Neural cell (in vitro differentiated cells): ENCODE data around the gene KRT14. TPM values are rescaled to one million over a fixed set of nuclear protein-coding genes. Genes with fewer than 3 reads are reported as not detected.
"Not testable (repeated sequence)": the region's sequence is repeated elsewhere in the genome, so short reads cannot be mapped to it uniquely, and the experiment has no call there.

Experiments used
- H2AFZ ChIP-seq: fragments of 200-600, 300-800 bp; sonication (generic), shearing (Covaris generic); 2 replicates; pipeline ENCODE4 v1.6.0; 2014; ENCODE audit warnings: low read depth, mild to moderate bottlenecking, antibody characterized with exemption, low read length, moderate library complexity
- H3F3A ChIP-seq: fragments of 200-600 bp; shearing (Covaris generic); 2 replicates; pipeline ENCODE4 v1.6.1; 2016; ENCODE audit warnings: mild to moderate bottlenecking, moderate library complexity, mixed read lengths, antibody characterized with exemption, low read length; ENCODE audit not compliant: insufficient read depth, poor library complexity, severe bottlenecking
- H3K27ac ChIP-seq: fragments of 200-600, 300-800 bp; sonication (generic), shearing (Covaris generic); 2 replicates; pipeline ENCODE4 v1.5.1; 2014; ENCODE audit warnings: mild to moderate bottlenecking, low read length, moderate library complexity
- H3K27me3 ChIP-seq: fragments of 300-800, 200-600 bp; sonication (generic), shearing (Covaris generic); 2 replicates; pipeline ENCODE4 v1.6.0; 2014; ENCODE audit warnings: mild to moderate bottlenecking, low read depth, low read length, moderate library complexity; ENCODE audit not compliant: insufficient read depth
- H3K36me3 ChIP-seq: fragments of 300-800, 200-600 bp; sonication (generic), shearing (Covaris generic); 2 replicates; pipeline ENCODE4 v1.5.1; 2014; ENCODE audit warnings: mild to moderate bottlenecking, antibody characterized with exemption, low read length, moderate library complexity; ENCODE audit not compliant: insufficient read depth
- H3K4me2 ChIP-seq: fragments of 300-800, 200-600 bp; sonication (generic), shearing (Covaris generic); 2 replicates; pipeline ENCODE4 v1.6.0; 2014; ENCODE audit warnings: mild to moderate bottlenecking, low read length
- H3K4me3 ChIP-seq: fragments of 300-800, 200-600 bp; sonication (generic), shearing (Covaris generic); 2 replicates; pipeline ENCODE4 v1.5.1; 2014; ENCODE audit warnings: mild to moderate bottlenecking, low read length, moderate library complexity
- H3K79me2 ChIP-seq: fragments of 200-600 bp; shearing (Covaris generic); replicated peaks from 2 replicates; pipeline ENCODE4 v1.6.0; 2014; ENCODE audit warnings: mild to moderate bottlenecking, low read length, moderate library complexity; ENCODE audit not compliant: insufficient read depth
- H3K9ac ChIP-seq: fragments of 300-800, 200-600 bp; sonication (generic), shearing (Covaris generic); 2 replicates; pipeline ENCODE4 v1.6.1; 2016; ENCODE audit warnings: mild to moderate bottlenecking, low read length, mixed read lengths
- H3K9me2 ChIP-seq: fragments of 200-600 bp; shearing (Covaris generic); 2 replicates; pipeline ENCODE4 v1.6.1; 2016; ENCODE audit warnings: mild to moderate bottlenecking, low read length, mixed read lengths; ENCODE audit not compliant: insufficient read depth
- H3K9me3 ChIP-seq: fragments of 200-600, 300-800 bp; sonication (generic), shearing (Covaris generic); 2 replicates; pipeline ENCODE4 v1.6.1; 2016; ENCODE audit warnings: mild to moderate bottlenecking, mixed run types, low read length, moderate library complexity, mixed read lengths
- H4K20me1 ChIP-seq: fragments of 200-600 bp; shearing (Covaris generic); 2 replicates; pipeline ENCODE4 v1.6.1; 2016; ENCODE audit warnings: mild to moderate bottlenecking, mixed run types; ENCODE audit not compliant: insufficient read depth
- EP300 ChIP-seq: fragments of 450-650 bp; conservative IDR thresholded peaks from 2 replicates; pipeline ENCODE4 v1.6.1; 2014; ENCODE audit warnings: antibody characterized with exemption, mild to moderate bottlenecking, moderate library complexity; ENCODE audit not compliant: poor library complexity, severe bottlenecking
- EZH2 ChIP-seq: fragments of 200-600, 300-800 bp; shearing (Covaris generic), sonication (generic); IDR thresholded peaks from 2 replicates; pipeline ENCODE4 v1.6.1; 2014; ENCODE audit warnings: antibody characterized with exemption, low read length, borderline replicate concordance, mild to moderate bottlenecking; ENCODE audit not compliant: insufficient read depth, poor library complexity, severe bottlenecking
- MXI1 ChIP-seq: fragments of 450-650 bp; conservative IDR thresholded peaks from 2 replicates; pipeline ENCODE4 v1.6.1; 2014; ENCODE audit warnings: antibody characterized with exemption, mild to moderate bottlenecking; ENCODE audit not compliant: poor library complexity, severe bottlenecking
- POLR2AphosphoS5 ChIP-seq: IDR thresholded peaks from 2 replicates; pipeline ENCODE4 v1.6.1; 2012
- RAD21 ChIP-seq: fragments of 450-650 bp; conservative IDR thresholded peaks from 2 replicates; pipeline ENCODE4 v1.6.1; 2014; ENCODE audit warnings: antibody characterized with exemption, mild to moderate bottlenecking, moderate library complexity
- REST ChIP-seq: IDR thresholded peaks from 2 replicates; pipeline ENCODE4 v1.6.1; 2012; ENCODE audit warnings: borderline replicate concordance
- SMC3 ChIP-seq: fragments of 450-650 bp; conservative IDR thresholded peaks from 2 replicates; pipeline ENCODE4 v1.6.1; 2014; ENCODE audit warnings: antibody characterized with exemption, mild to moderate bottlenecking, moderate library complexity; ENCODE audit not compliant: poor library complexity
- TAF1 ChIP-seq: IDR thresholded peaks from 2 replicates; pipeline ENCODE4 v1.6.1; 2012; ENCODE audit warnings: low read depth
- polyA plus RNA-seq: library from polyadenylated mRNA; depleted of rRNA; stranded (reverse); fragments of >200 nt; gene quantifications from 2 replicates; pipeline ENCODE4 v1.2.3, GENCODE V29; 2014
- TF ChIP-seq, protein P1 (sequence below): fragments of 450-650 bp; IDR thresholded peaks from 2 replicates; pipeline ENCODE4 v1.5.1; 2014; ENCODE audit warnings: antibody characterized with exemption, mild to moderate bottlenecking, moderate library complexity; ENCODE audit not compliant: poor library complexity, severe bottlenecking

The KRT14 gene
- polyA plus RNA-seq, 1 donor from 2014 or later: not detected

DNA sequence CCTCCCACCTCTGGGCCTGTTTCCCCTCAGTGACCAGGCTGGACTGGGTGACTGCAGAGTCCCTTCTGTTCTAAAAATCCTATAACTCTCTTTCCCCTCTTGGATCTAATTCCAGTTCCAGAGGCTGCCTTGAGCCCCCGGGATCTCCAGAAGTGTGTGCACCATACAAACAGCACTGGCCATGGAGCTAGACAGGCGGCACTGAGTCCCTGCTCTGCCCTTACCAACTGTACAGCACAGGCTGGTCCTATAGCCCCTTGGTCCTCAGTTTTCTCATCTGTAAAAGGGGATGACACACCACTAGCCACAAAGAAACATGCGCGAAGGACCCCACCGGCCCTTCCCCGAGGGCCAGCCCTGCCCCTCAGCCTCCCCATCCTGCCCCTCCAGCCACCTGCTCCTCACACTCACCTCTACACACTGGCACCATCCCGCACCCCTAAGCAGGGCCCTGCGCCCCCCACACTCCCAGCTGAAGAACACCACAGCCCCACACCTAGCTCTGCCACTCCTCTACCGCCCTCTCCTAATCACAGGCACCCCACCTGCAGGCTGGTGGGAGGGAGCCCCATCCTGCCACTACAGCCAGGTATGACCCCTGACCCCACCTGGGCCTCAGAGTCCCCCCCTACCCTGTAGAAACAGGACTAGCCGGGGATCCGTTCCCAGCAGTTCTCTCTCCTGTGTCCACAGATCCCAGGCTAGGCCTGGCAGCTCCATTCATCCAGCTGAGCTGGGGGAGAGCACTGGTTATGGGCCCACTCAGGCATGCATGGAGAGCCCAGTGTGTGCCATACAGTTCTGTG is 26.8 kb upstream of the KRT14 start:
- no peaks in the 10 kb centered on the region for H3K36me3 ChIP-seq
- H3K27me3 ChIP-seq: no peaks in the 10 kb centered on the region
- H3K9me3 ChIP-seq: no peaks in the 10 kb centered on the region
- no peak overlapping the region for H3K27ac ChIP-seq
- no peak overlapping the region for H3K9ac ChIP-seq
- no peaks in the 10 kb centered on the region for H3F3A ChIP-seq
- no peaks in the 10 kb centered on the region for H3K79me2 ChIP-seq
- TF ChIP-seq EP300 (no peak), REST (no peak), EZH2 (no peak), MXI1 (no peak), RAD21 (no peak), POLR2AphosphoS5 (no peak), SMC3 (no peak), TAF1 (no peak)
- TF ChIP-seq, protein P1, sequence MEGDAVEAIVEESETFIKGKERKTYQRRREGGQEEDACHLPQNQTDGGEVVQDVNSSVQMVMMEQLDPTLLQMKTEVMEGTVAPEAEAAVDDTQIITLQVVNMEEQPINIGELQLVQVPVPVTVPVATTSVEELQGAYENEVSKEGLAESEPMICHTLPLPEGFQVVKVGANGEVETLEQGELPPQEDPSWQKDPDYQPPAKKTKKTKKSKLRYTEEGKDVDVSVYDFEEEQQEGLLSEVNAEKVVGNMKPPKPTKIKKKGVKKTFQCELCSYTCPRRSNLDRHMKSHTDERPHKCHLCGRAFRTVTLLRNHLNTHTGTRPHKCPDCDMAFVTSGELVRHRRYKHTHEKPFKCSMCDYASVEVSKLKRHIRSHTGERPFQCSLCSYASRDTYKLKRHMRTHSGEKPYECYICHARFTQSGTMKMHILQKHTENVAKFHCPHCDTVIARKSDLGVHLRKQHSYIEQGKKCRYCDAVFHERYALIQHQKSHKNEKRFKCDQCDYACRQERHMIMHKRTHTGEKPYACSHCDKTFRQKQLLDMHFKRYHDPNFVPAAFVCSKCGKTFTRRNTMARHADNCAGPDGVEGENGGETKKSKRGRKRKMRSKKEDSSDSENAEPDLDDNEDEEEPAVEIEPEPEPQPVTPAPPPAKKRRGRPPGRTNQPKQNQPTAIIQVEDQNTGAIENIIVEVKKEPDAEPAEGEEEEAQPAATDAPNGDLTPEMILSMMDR: no peak
- no peaks in the 10 kb centered on the region for H4K20me1 ChIP-seq
- no peak overlapping the region for H3K4me3 ChIP-seq
- H3K9me2 ChIP-seq: no peaks in the 10 kb centered on the region
- no peak overlapping the region for H3K4me2 ChIP-seq
- no peak overlapping the region for H2AFZ ChIP-seq

- H4K20me1 ChIP-seq, H3K9me3 ChIP-seq, H3K36me3 ChIP-seq, H3K9ac ChIP-seq, H3K79me2 ChIP-seq, H3K27me3 ChIP-seq, H2AFZ ChIP-seq, H3F3A ChIP-seq, H3K4me2 ChIP-seq, H3K4me3 ChIP-seq, H3K27ac ChIP-seq, H3K9me2 ChIP-seq: not testable (repeated sequence)
Measured at GRCh38 chr17:41612376-41613160, 25.9 kb upstream of the KRT14 start, which contains the start of gene KRT16. KRT16 (minus strand) TSS chr17:41612767; CDS start chr17:41612688, 79 bp downstream.
